Kidney capillary endothelial cell (primary cell): ENCODE results near the gene RCBTB1.
"Not testable (repeated sequence)": the region's sequence is repeated elsewhere in the genome, so short reads cannot be mapped to it uniquely, and the experiment has no call there.

Source experiments
- DNase-seq: peaks from one replicate; pipeline ENCODE4 v3.0.0-alpha.2; 2018; ENCODE audit warnings: low spot score

The RCBTB1 gene

DNA sequence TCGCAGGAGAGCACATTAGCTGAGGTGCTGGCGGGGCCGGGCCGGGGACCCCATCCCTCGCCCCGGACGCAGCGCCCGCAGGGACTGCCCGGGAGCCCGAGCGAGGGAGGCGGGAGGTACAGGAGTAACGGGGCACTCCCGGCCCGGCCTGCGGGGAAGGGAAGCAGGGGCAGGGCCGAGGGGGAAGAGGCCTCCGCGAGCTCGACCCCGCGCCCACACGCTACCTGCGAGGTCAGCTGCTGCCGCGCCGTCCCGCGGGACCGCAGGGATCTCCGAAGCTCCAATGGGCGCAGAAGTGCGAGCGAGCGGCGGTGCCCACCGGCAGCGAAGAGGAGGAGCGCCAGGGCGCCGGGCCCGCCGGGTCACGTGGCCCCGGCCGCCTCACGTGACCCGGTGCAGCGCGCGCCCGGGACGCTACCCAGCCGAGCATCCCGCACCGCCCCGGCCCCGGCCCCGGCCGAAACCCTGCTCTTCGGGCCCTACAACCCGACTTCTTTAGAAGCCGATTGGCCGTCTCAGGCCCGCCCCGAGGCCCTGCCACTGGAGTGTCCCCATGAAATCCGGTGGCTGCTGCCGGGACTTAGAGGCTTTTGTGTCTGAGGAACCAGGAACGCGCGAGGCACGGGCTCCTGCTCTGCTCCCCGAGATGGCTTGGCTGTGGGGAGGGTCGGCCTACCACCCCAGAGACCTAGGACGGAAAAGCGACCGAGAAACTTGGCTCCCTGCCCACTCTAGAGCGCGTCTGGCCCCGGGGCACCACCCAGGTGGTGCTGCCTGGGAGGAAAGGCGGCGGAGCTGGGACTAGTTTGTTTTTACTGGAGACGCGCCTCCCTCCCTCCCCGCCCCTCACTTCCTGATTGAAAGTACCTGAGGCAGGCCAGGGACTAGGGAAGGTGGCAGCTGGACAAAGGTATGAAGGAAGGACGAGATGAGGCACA lies at the start of gene RCBTB1:
Gene RCBTB1, minus strand, starts transcription at position 339 of the 938 bp plus-strand sequence. CDS start 18,279 bp downstream, outside the sequence.
- DNase-seq = peak; percentile 42

DNA sequence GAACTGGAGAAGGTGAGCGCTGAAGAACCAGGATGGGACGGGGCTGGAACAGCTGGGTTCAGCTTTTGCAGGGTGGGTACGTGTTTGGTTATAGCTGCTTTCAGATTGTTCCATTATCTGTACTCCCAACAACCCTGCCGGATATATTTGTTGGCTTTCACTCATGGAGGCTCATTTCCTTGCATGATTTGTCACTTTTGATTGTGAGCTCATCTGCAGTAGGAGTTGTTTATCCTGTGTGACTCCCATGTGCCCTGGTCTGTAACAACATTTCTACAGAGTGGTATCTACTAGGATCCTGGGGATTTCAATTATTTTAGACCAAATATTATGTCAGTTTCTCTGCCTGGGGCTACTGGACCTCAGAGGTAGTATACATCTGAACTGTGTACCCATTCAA lies 48.4 kb upstream of the RCBTB1 start:
- DNase-seq = peak; percentile 48

DNA sequence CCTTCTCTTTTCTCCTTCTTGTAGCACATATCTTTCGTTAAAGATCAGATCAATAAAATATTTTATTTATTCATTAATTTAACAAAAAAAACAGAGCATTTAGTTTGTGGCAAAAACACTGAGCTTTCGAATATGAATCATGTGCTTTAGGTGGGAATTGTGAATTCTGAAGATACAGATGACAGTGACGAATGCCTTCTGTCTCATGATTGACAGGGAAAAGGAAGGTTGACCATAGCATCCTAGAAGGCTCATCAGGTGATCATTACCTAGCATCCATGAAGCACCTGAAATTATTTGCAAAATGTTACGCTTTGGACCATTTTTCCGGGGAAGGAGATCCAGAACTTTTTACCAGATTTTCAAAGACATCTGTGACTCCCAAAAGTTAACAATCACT lies 46.8 kb upstream of the RCBTB1 start:
- DNase-seq = no peak

GRCh38 chr13:49630580-49630979 lies 45.2 kb upstream of the RCBTB1 start:
- DNase-seq = no peak

DNA sequence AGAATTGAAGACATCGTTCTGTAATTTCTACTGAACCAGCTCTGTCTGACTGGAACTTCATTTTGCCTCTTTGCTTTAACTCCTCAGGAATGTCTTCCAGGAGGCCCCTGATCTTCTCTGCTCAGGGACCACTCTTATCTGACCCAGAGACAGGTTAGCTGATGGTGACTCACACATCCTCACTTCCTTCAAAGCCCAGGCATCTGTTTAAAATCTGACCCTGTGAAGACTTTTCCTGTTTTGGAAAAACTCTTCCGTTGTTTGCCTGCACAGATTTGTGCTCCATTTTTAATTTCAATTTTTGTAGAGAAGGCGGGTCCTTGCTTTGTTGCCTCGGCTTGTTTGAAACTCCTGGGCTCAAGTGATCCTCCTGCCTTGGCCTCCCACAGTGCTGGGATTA lies 44.6 kb upstream of the RCBTB1 start:
- peak; percentile 77 for DNase-seq

GRCh38 chr13:49629196-49629938 lies 44.0 kb upstream of the RCBTB1 start:
- peak; percentile 67 for DNase-seq

GRCh38 chr13:49627831-49628652 lies 42.7 kb upstream of the RCBTB1 start, which contains the start of gene ARL11:
Gene ARL11 (plus strand): TSS chr13:49628507. CDS start chr13:49630448, 1,941 bp downstream.
- DNase-seq = no peak

DNA sequence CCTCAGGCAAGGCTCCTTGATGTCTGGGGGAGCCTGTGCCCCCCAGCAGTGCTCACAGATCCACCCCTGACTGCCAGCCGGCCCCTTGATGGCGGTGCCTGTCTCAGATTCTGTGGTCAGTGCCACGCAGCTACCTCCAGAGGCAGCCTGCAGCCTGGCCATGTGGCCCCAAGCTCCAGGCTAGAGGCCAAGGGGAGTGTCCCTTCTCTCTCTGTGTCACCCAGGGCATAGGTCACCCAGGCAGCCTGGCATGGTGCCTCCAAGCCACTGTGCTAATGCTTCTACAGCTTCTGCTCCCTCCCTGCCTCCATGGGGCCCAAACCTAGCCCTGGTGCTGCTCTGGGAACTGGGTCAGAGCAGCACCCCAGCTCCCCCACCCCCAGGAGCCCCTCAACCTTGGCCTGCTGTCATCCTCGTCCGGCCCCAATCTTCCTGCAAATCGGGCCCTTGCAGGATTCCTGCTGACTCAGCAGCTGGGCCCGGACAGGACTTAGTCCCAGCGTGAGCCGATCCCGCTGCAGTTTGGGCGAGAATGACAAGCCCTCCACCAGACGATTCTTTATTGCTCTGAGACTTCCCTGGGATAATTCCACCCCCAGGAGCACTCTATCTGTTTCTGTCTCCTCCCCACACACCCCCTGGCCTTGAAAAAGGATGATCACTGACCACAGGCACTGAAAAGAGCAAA lies 40.2 kb upstream of the RCBTB1 start:
- DNase-seq = no peak

DNA sequence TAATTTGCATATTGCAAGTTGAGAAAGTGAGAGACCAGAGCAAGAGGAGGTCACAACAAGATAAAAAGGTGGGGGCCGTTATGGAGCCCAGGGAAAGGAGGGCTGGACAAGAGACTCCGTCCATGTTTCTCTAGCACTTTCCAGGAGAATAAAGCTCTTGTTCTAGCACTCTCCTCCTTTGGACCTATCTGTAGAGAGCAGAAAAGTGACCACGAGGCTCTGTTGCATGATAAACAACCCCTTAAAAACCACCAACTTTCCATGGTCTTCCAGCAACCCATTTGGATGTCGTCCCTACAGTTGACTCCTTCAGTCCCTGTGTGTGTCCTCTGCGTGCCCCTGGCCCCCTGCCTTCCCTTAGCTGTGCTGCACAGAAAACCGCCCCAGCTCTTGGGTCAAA lies 38.9 kb upstream of the RCBTB1 start:
- no peak for DNase-seq

- DNase-seq = no peak
These were observed 37.0 kb upstream of the RCBTB1 start for GRCh38 chr13:49622174-49622946.

- no peak for DNase-seq
These were observed 34.8 kb upstream of the RCBTB1 start for GRCh38 chr13:49620170-49620621.

- no peak for DNase-seq
These were observed 31.3 kb upstream of the RCBTB1 start for GRCh38 chr13:49616676-49617065.

GRCh38 chr13:49615836-49616675 lies 30.7 kb upstream of the RCBTB1 start:
- DNase-seq = peak; percentile 49

DNA sequence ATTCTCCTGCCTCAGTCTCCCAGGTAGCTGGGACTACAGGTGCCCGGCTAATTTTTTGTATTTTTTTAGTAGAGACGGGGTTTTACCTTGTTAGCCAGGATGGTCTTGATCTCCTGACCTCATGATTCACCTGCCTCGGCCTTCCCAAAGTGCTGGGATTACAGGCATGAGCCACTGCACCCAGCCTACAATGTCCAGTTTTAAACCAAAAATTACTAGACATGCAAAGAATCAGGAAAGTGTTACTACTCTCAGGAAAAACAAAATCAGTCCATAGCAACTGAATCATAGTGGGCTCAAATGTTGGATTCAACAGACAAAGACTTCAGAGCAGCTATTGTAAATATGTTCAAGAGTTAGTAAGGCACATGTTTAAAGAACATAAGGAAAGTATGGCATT lies 26.7 kb upstream of the RCBTB1 start:
- DNase-seq = not testable (repeated sequence)

DNA sequence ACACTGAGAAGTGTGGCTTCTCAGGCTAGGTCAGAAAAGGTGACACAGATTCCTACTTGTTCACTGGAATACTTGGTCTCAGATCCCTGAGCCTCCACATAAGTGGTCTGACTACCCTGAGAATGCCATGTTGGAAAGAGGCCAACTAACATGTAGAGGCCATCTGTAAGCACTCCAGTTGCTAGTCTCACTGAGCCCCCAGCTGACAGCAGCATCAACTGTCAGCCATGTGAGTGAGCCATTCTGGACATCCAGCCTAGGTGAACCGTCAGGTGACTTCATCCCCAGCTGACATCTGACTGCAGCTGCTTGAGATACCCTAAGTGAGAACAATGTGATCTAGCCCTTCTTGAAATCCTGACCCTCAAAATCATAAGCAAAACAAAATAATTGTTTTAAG lies 24.8 kb upstream of the RCBTB1 start:
- no peak for DNase-seq

DNA sequence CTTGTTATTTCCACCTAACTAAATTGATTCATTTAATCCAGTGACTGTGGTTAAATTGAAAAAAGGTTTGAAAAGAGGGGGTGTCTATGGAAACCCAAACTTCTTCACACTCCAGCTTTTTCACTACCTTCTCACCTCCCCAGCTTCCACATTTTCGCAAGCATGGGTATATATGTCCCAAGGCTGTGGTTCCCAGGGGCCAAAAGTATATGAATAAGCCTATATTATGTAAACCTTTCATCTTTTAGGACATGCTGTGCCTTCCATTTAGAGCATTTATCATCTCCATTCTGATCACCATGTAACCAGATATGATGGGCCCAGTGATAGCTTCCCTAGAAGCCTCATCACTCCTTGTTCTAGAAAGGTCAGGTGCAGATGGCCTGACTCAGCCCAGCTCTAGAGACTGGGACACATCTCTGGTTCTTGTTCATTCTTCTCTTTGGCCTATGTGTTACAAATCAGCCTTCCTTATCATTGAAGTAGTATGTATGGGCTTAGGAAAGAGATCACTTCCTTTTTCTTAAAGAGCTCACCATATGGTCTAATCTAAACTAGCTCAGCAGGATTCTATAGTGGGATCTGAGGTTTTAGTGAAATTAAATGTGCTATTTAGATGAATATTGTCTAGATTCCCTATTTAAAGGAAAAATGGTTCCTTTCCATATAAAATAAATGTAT lies 23.4 kb upstream of the RCBTB1 start:
- no peak for DNase-seq

DNA sequence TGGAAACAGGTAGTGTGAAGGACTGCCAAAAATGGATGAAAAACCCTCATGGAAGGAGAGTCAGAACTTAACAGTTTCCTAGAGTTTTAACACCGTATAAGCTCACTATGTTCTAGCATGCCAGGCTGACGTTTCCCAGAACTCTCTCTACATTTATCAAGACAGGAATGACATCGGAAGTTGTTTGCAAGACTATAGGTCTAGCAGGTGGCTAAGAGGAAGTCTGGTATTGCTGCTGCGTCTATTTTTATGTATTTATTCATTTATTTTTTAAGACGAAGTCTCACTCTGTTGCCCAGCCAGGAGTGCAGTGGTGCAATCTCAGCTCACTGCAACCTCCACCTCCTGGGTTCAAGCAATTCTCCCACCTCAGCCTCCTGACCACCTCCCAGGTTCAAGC lies 22.4 kb upstream of the RCBTB1 start:
- no peak for DNase-seq

- DNase-seq = peak; percentile 87
These were observed 21.6 kb upstream of the RCBTB1 start for GRCh38 chr13:49606747-49607648.
